ENCODE measurements around the gene LGALS9B.
"Not testable (repeated sequence)": the region's sequence is repeated elsewhere in the genome, so short reads cannot be mapped to it uniquely, and the experiment has no call there.

The LGALS9B gene

DNA sequence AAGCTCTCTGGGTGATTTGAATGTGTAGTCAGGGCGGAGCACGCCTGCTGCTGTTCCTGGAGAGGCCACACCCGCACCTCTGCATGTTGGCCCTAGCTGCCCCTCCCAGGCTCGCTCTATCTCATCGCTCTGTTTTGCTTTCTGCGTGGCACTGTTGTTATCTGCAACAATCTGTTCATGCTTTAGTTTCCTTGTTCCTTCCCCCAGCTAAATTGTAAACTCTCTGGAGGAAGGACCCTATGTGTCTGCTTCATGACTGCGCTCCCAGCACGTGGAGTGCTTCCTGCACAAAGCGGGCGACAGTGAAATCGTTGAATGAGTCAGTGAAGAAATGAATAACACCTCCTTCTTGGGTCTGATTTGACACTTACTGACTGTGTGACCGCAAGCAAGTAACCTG lies 16.5 kb downstream of the LGALS9B start:
- H3K27ac Mint-ChIP-seq; H3K36me3 Mint-ChIP-seq (ENCODE audit: low read depth); H3K27me3 Mint-ChIP-seq; H3K4me1 Mint-ChIP-seq (ENCODE audit: low read depth); H3K4me3 Mint-ChIP-seq; intact Hi-C loops (cut with micrococcal nuclease); H3K9me3 Mint-ChIP-seq: not testable (repeated sequence)

DNA sequence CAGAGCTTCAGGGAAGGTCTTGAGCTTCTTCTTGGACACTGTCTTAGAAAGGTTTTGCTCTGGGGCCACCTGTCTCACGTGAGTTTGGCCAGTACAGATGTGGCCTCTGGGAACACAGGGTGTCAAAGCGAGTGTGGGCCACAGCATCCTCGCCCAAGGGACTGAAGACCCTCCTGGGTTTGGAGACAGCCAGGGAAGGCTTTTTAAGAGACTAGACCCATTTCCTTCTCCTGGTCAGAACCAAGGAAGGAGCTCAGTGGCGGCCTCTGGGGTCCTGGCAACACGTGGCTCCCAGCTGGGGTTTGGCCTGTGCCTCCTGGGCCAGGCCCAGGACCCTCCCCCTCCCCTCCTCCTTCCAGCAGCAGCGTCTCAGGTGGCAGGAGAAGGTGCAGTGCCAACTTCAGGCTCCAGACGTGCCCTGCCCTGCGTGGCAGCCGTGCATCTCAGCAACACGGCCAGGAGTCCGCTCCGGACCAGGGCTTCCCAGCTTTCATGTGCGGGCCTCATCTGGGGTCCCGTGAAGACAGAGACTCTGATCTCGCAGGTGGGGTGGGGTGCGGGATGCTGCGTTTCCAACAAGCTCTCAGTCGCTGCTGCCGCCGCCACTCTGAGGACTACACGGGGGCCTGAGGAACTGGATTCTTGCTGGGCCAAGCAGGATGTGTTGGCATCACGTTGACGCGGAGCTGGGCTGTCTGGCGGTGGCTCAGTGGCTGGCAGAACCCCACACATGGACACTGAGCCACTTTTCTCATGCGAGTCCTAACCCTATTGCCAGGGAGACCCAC lies 19.6 kb downstream of the LGALS9B start:
- H3K4me1 Mint-ChIP-seq (ENCODE audit: low read depth); H3K27ac Mint-ChIP-seq; H3K9me3 Mint-ChIP-seq; H3K36me3 Mint-ChIP-seq (ENCODE audit: low read depth); intact Hi-C loops (cut with micrococcal nuclease); H3K4me3 Mint-ChIP-seq; H3K27me3 Mint-ChIP-seq: not testable (repeated sequence)

DNA sequence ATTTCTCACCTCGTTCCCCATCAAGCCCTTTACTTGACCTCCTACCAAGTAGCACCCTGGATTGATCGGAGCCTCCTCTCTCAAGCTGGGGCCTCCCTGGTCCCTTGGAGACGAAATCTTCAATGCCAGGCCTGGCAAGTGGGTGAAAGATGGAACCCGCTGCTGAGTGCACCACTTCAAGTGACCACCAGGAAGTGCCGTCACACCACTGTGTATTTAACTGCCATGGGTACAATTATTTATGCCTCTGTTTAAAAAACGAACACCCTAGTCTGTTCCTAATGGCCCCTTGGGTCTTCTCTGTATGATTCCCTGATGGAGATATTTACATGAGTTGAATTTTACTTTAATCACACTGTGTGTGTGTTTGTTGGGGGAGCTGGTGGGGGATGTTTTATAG lies 20.4 kb downstream of the LGALS9B start:
- H3K27me3 Mint-ChIP-seq; H3K9me3 Mint-ChIP-seq; H3K27ac Mint-ChIP-seq; intact Hi-C loops (cut with micrococcal nuclease); H3K4me1 Mint-ChIP-seq (ENCODE audit: low read depth); H3K4me3 Mint-ChIP-seq; H3K36me3 Mint-ChIP-seq (ENCODE audit: low read depth): not testable (repeated sequence)

DNA sequence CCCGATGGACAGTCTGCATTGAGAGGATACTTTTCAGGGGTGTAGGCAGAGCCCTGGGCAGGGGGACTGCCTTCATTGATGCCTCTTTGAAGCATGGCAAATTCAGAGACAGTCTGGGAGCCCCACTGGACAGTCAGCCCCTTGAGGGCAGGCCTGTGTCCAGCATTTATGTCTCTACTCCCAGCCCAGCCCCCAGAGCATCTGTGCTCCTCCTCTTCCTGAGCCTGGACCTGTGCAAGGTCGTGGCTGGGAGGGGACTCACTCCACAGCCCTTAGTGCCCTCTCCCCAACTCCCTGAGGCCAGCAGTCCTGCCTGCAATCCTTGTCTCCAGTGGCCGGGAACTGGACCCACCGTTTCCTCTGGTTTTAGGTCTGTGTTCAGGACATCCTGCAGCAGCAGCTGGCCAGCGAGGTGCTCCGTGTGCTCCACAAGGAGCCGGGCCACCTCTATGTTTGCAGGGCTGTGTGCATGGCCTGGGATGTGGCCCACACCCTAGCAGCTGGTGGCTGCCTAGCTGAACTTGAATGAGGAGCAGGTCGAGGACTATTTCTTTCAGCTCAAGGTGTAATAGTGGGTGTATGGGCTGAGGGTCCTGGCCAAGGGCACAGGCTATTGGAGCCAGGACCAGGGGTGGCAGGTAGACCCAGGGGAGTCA lies 22.6 kb downstream of the LGALS9B start:
- H3K27ac Mint-ChIP-seq; H3K27me3 Mint-ChIP-seq; intact Hi-C loops (cut with micrococcal nuclease); H3K9me3 Mint-ChIP-seq; H3K36me3 Mint-ChIP-seq (ENCODE audit: low read depth); H3K4me3 Mint-ChIP-seq; H3K4me1 Mint-ChIP-seq (ENCODE audit: low read depth): not testable (repeated sequence)

DNA sequence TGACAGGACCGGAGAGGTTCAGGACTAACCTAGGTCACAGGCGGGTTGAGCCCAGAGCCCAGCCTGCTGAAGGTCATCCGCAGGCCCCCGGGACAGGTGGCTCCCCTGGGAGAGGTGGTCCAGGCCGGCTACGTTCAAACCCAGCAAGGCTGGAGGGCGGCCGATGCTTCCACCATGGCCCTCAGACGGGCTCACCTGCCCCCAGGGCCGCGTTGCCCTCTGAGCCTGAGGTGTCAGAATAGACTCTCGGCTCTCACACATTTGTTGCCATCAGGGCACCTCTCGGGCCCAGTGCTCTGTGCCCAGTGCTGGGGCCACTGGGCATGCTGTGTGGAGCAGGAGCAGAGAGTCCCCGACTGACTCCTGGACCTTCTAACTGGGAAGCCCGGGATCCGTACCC lies 23.2 kb downstream of the LGALS9B start:
- intact Hi-C loops (cut with micrococcal nuclease); H3K36me3 Mint-ChIP-seq (ENCODE audit: low read depth); H3K27ac Mint-ChIP-seq; H3K4me3 Mint-ChIP-seq; H3K4me1 Mint-ChIP-seq (ENCODE audit: low read depth); H3K9me3 Mint-ChIP-seq; H3K27me3 Mint-ChIP-seq: not testable (repeated sequence)

DNA sequence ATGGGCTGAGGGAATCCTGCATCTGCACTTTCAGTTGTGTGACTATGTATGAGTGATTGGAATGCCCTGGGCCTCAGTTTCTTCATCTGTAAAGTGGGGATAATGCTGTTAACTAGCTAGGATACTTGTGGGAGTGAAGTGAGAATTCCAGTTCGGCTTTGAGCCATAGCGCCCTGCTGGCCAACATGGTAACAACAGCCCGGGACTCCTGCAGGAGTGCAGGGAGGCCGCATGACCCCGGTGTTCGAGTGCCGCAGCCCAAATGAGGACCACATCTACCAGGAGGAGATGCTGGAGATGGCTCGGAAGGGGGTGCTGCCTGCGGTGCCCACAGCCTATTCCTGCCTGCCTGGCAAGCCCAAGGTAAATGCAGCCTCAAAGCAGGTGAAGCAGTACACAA lies 23.7 kb downstream of the LGALS9B start:
- intact Hi-C loops (cut with micrococcal nuclease); H3K27ac Mint-ChIP-seq: not testable (repeated sequence)

DNA sequence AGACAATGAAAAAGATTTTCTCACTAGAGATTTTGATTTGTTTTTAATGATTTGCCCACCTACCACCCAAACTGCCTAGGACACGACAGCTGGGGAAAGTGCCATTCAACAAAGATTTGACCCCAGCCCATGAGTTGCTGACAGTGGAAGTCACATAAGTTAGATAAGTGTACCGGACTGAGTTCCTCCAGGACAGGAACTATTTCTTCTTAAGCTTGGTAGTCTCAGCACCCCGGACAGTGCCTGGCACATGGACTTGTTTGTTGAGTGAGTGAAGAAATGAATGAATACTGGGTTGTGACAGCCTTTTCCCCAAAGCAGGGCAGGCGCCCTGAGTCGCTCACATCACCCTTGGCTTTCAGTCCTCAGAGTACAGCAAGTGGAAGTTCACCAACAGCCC lies 26.7 kb downstream of the LGALS9B start:
- intact Hi-C loops (cut with micrococcal nuclease); H3K9me3 Mint-ChIP-seq; H3K4me1 Mint-ChIP-seq (ENCODE audit: low read depth); H3K36me3 Mint-ChIP-seq (ENCODE audit: low read depth); H3K27me3 Mint-ChIP-seq; H3K27ac Mint-ChIP-seq; H3K4me3 Mint-ChIP-seq: not testable (repeated sequence)

More for the DNA sequence above, 23.7 kb downstream of the LGALS9B start:
- H3K27me3 Mint-ChIP-seq; H3K9me3 Mint-ChIP-seq; H3K4me1 Mint-ChIP-seq (ENCODE audit: low read depth); H3K36me3 Mint-ChIP-seq (ENCODE audit: low read depth); H3K4me3 Mint-ChIP-seq: not testable (repeated sequence)

DNA sequence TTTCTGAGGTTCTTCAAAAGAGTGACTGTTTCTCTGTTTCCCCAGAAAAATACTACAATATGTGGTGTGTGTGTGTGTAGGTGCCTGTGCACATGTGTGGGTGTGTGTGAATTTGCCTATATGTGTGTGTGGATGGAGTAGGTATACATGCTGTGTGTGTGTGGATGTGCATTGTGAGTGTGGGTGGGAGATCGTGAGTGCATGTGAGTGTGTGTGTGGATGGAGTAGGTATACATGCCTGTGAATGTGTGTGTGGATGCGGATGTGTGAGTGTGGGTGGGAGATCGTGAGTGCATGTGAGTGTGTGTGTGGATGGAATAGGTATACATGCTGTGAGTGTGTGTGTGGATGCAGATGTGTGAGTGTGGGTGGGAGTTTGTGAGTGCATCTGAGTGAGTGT lies 32.2 kb downstream of the LGALS9B start:
- intact Hi-C loops (cut with micrococcal nuclease); H3K4me3 Mint-ChIP-seq; H3K27me3 Mint-ChIP-seq: not testable (repeated sequence)

DNA sequence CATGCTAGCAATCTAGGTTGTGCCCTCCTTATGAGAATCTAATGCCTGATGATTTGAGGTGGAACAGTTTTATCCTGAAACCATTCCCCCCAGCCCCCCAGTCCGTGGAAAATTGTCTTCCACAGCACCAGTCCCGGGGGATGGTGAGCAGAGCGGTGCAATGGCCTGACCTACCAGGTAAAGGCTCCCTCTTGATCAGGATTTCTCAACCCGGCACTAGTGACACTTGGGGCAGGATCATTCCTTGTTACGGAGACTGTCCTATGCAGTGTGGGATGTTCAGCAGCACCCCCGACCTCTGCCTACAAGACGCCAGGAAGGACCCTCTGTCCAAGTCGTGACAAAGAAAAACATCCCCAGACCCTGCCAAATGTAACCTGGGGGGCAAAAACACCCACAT lies 34.0 kb downstream of the LGALS9B start:
- H3K27ac Mint-ChIP-seq; H3K4me1 Mint-ChIP-seq (ENCODE audit: low read depth); H3K27me3 Mint-ChIP-seq; intact Hi-C loops (cut with micrococcal nuclease); H3K4me3 Mint-ChIP-seq; H3K9me3 Mint-ChIP-seq; H3K36me3 Mint-ChIP-seq (ENCODE audit: low read depth): not testable (repeated sequence)

More for the DNA sequence above, 32.2 kb downstream of the LGALS9B start:
- H3K27ac Mint-ChIP-seq; H3K9me3 Mint-ChIP-seq; H3K4me1 Mint-ChIP-seq (ENCODE audit: low read depth); H3K36me3 Mint-ChIP-seq (ENCODE audit: low read depth): not testable (repeated sequence)

DNA sequence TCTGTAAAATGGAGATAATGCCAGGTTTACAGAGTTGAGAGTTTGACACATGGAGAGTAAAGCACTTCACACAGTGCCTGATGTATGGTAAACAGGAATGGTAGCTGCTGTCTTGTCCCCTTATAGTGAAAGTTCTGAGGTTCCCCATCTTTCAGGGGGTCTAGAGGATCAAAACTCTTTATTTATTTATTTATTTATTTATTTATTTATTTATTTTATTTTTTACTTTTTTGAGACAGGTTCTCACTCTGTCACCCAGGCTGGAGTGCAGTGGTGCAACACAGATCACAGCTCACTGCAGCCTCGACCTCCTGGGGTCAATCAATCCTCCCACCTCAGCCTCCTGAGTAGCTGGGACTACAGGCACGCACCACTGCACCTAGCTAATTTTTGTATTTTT lies 40.1 kb downstream of the LGALS9B start:
- H3K4me3 Mint-ChIP-seq; H3K27ac Mint-ChIP-seq; H3K4me1 Mint-ChIP-seq (ENCODE audit: low read depth); H3K27me3 Mint-ChIP-seq; H3K9me3 Mint-ChIP-seq; intact Hi-C loops (cut with micrococcal nuclease); H3K36me3 Mint-ChIP-seq (ENCODE audit: low read depth): not testable (repeated sequence)

DNA sequence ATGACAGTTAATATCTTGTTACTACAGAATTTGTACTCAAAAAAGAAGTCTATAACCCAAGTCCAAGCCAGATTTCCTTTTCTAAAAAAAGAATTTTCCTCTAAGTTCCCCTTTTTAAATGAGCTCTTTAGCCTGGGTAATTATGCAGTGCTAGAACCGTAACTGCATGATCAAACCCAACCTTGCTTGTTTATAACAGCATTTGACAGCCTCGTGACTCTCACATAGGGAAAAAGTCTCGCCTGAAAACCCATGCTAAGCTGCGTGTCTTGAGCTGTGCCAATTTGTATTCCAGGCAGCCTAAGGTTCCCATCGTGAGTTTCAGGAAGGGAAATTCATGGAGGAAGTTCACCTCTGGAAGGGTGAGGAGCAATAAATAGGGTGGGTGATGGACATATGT lies 44.5 kb downstream of the LGALS9B start:
- intact Hi-C loops (cut with micrococcal nuclease); H3K27me3 Mint-ChIP-seq; H3K27ac Mint-ChIP-seq; H3K4me1 Mint-ChIP-seq (ENCODE audit: low read depth); H3K9me3 Mint-ChIP-seq; H3K36me3 Mint-ChIP-seq (ENCODE audit: low read depth); H3K4me3 Mint-ChIP-seq: not testable (repeated sequence)

DNA sequence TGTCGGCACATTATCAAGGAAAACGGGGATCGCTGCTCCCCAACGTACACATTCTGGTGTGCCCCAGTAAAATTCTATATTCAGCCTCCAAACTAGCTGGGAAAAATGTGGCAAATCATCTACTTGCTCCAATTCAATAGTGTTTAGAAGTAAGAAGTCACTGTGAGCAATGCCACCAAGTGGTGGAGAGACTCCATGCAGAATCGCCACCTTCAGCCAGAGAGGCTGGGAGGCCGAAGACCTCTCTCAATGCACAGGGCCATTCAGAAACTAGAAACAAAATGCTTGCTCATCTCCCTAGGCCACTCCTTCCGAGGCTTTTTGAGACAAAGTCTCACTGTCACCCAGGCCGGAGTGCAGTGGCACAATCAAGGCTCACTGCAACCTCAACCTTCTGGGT lies 48.5 kb downstream of the LGALS9B start:
- H3K27me3 Mint-ChIP-seq; intact Hi-C loops (cut with micrococcal nuclease); H3K4me3 Mint-ChIP-seq; H3K27ac Mint-ChIP-seq; H3K9me3 Mint-ChIP-seq; H3K4me1 Mint-ChIP-seq (ENCODE audit: low read depth); H3K36me3 Mint-ChIP-seq (ENCODE audit: low read depth): not testable (repeated sequence)

DNA sequence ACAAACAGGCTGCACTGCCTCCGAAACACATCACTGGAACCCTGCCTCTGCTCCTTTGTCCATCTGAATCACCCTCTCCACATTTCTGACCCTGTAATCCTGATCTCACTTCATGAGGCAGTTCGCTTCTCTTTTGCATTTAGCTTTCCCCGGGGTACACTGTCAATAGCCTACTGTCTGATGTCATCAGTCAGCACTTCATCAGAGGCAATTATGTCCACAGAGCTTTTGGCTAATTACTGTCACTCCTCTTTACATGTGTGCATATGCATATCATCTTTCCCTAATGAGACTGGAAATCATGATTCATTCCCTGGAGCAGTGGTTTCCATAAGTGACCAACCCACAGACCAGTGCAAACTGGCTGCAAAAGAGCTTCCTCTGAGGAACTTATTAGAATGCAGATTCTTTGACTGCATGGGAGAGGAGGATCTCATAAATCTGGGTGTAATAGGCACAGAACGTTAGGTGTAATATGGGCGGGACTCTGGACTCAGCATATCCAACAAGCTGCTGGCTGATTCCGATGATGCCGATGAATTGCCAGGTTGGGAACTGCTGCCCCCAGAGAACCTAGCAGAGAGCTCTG lies 49.8 kb downstream of the LGALS9B start:
- H3K9me3 Mint-ChIP-seq; H3K27me3 Mint-ChIP-seq; H3K4me3 Mint-ChIP-seq; H3K36me3 Mint-ChIP-seq (ENCODE audit: low read depth); H3K27ac Mint-ChIP-seq; H3K4me1 Mint-ChIP-seq (ENCODE audit: low read depth); intact Hi-C loops (cut with micrococcal nuclease): not testable (repeated sequence)

DNA sequence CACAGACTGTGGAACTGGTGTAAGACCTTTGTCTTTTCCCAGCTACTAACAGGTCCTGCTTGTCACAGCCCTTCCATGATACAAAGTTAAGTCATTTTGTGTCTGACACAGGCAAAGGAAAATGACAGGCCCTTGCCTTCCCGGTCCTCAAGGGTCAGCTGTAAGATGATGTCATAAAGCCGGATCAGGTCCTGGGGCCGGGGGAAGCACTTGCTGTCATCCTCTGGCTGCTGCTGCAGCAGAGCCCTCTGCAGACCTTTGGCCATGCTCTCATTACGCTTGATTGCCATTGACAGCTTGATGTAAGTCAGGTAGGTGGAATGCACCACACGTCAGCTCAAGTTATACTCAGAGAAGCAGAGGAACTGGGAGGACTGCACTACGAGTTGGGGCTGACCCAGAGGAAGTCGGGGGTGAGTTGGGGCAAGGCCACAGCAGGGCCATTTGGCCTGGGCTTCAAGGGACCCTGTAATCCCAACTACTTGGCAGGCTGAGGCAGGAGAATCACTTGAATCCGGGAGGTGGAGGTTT lies 50.9 kb downstream of the LGALS9B start:
- H3K27ac Mint-ChIP-seq; H3K4me1 Mint-ChIP-seq (ENCODE audit: low read depth); H3K4me3 Mint-ChIP-seq; H3K27me3 Mint-ChIP-seq; H3K9me3 Mint-ChIP-seq; intact Hi-C loops (cut with micrococcal nuclease); H3K36me3 Mint-ChIP-seq (ENCODE audit: low read depth): not testable (repeated sequence)

DNA sequence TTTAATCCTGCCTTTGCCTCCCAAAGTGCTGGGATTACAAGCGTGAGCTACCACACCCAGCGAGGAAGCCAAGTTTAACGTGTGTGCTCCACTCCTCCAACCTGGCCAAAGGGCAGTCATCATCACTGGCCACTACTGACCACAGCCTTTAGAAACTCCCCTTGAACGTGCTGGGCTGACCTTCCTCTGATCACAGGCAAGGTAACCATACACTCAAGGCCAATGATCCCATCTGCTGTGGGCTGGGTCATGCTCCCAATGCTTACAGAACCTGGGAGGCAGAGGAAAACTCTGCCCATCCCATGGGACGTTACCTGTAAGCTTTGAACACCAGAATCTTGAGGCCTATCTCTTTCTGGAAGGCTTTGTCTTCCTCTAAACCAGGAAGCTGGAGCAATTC lies 51.9 kb downstream of the LGALS9B start:
- intact Hi-C loops (cut with micrococcal nuclease); H3K9me3 Mint-ChIP-seq; H3K27ac Mint-ChIP-seq; H3K36me3 Mint-ChIP-seq (ENCODE audit: low read depth); H3K4me3 Mint-ChIP-seq; H3K27me3 Mint-ChIP-seq; H3K4me1 Mint-ChIP-seq (ENCODE audit: low read depth): not testable (repeated sequence)

All from dendritic cell treated with granulocyte-macrophage colony-stimulating factor and Interleukin-4, amounts not matched to agents 40 ng/mL and 50 ng/mL, for 4 days (primary cell).